Measurements from ENCODE around the gene CYP8B1.

DNA sequence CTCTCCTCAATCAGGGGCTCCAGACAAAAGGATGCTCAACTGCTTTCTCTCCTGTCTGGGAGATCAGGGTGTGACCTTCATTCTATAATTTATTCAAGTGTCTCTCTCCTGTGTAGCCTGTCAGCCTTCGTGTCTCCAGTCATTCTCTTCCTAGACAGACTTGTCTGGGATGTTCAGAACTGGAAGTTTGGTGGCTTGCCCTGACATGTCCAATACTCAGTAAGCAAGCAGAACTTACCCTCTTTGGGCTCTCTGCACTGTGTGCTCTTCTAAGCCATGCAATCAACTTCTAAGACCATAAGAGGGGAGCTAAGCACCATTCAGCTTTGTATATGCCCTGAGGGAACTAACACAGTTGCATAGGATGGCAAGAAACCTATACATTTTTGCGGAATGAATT, 52.3 kb downstream of the CYP8B1 start:
- TF ChIP-seq SIN3A (IDR thresholded peaks at IDR 0.05; ENCODE audit: low read depth) (no peak), EGR1 (IDR thresholded peaks at IDR 0.05; ENCODE audit: low read depth) (no peak), JUND (IDR thresholded peaks at IDR 0.05) (no peak), POLR2A (IDR thresholded peaks at IDR 0.05; ENCODE audit: borderline replicate concordance, extremely low read depth, insufficient read depth, insufficient read length) (no peak), EZH2phosphoT487 (IDR thresholded peaks at IDR 0.05; ENCODE audit: borderline replicate concordance) (no peak), POLR2AphosphoS5 (IDR thresholded peaks at IDR 0.05; ENCODE audit: low read depth, low read length) (no peak), ELF1 (IDR thresholded peaks at IDR 0.05; ENCODE audit: borderline replicate concordance, low read depth) (no peak), SP1 (IDR thresholded peaks at IDR 0.05; ENCODE audit: low read depth) (no peak)
- TF ChIP-seq, protein P1, sequence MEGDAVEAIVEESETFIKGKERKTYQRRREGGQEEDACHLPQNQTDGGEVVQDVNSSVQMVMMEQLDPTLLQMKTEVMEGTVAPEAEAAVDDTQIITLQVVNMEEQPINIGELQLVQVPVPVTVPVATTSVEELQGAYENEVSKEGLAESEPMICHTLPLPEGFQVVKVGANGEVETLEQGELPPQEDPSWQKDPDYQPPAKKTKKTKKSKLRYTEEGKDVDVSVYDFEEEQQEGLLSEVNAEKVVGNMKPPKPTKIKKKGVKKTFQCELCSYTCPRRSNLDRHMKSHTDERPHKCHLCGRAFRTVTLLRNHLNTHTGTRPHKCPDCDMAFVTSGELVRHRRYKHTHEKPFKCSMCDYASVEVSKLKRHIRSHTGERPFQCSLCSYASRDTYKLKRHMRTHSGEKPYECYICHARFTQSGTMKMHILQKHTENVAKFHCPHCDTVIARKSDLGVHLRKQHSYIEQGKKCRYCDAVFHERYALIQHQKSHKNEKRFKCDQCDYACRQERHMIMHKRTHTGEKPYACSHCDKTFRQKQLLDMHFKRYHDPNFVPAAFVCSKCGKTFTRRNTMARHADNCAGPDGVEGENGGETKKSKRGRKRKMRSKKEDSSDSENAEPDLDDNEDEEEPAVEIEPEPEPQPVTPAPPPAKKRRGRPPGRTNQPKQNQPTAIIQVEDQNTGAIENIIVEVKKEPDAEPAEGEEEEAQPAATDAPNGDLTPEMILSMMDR (IDR thresholded peaks at IDR 0.05 in 2 of 3, conservative IDR thresholded peaks at IDR 0.05 in 1 of 3; ENCODE audit: borderline replicate concordance in 1 of 3, insufficient read depth in 1 of 3, low read depth in 2 of 3, low read length in 2 of 3), result no peak

All from HCT116 (cell line).